SK-N-SH (cell line): ENCODE measurements around the gene UMODL1. TPM values are rescaled to one million over a fixed set of nuclear protein-coding genes. Genes with fewer than 3 reads are reported as not detected.
A peak's percentile ranks its signal among the peaks of the same experiment; 100 is the strongest.

Experiments used
- CTCF ChIA-PET: fragments of 300-600, 350-600 bp; formaldehyde crosslinking; extraction: SDS; loops from one replicate; lab custom pipeline; 2021; lab: Yijun Ruan, JAX
- POLR2A ChIA-PET: fragments of 350-600 bp; sonication (Branson Sonifier 250); formaldehyde crosslinking; extraction: SDS; loops from one replicate; lab custom pipeline; 2020; ENCODE audit warnings: antibody characterized with exemption, inconsistent platforms; lab: Yijun Ruan, JAX
- DNase-seq: peaks from one replicate; pipeline ENCODE4 v3.0.0; 2012
- H2AFZ ChIP-seq: fragments of 200-600 bp; sonication (generic); 2 replicates; pipeline ENCODE4 v1.8.1; 2016; ENCODE audit warnings: antibody characterized with exemption, mild to moderate bottlenecking, low read depth
- H3F3A ChIP-seq: fragments of 200-600 bp; sonication (generic); replicated peaks from 2 replicates; pipeline ENCODE3; 2016; ENCODE audit warnings: antibody characterized with exemption, mild to moderate bottlenecking; ENCODE audit not compliant: insufficient read depth
- H3K27ac ChIP-seq, 2 experiments: fragments of 200-500 bp in 1 of 2; fragments of 200-600 bp in 1 of 2; sonication (Bioruptor generic) in 1 of 2; sonication (generic), shearing (Covaris generic) in 1 of 2; 2 replicates each; pipeline versions ENCODE4 v1.5.1 to v1.6.1; 2014 to 2016; ENCODE audit warnings: low read depth in 2 of 2, inconsistent platforms in 1 of 2, low read length in 1 of 2, mild to moderate bottlenecking in 1 of 2, mixed read lengths in 1 of 2
- H3K27me3 ChIP-seq: fragments of 200-600 bp; sonication (generic), shearing (Covaris generic); 2 replicates; pipeline ENCODE4 v1.6.1; 2016; ENCODE audit warnings: mixed run types; ENCODE audit not compliant: insufficient read depth
- H3K36me3 ChIP-seq, 2 experiments: fragments of 200-500 bp in 1 of 2; fragments of 200-600 bp in 1 of 2; sonication (Bioruptor generic) in 1 of 2; sonication (generic) in 1 of 2; replicated peaks in 1 of 2; 2 replicates each; pipeline versions ENCODE3 to v1.5.1; 2014 to 2016; ENCODE audit warnings: low read length in 1 of 2, mild to moderate bottlenecking in 1 of 2; ENCODE audit not compliant: insufficient read depth in 2 of 2, control insufficient read depth in 1 of 2
- H3K4me1 ChIP-seq, 2 experiments: fragments of 200-500 bp in 1 of 2; fragments of 200-600 bp in 1 of 2; sonication (Bioruptor generic) in 1 of 2; sonication (generic), shearing (Covaris generic) in 1 of 2; 2 replicates each; pipeline versions ENCODE4 v1.5.1 to v1.6.1; 2014 to 2016; ENCODE audit warnings: low read depth in 1 of 2, low read length in 1 of 2, mixed run types in 1 of 2; ENCODE audit not compliant: insufficient read depth in 2 of 2, control insufficient read depth in 1 of 2
- H3K4me2 ChIP-seq: fragments of 200-600 bp; sonication (generic), shearing (Covaris generic); 2 replicates; pipeline ENCODE4 v1.6.1; 2017; ENCODE audit warnings: mixed run types
- H3K4me3 ChIP-seq, 2 experiments: fragments of 200-500 bp in 1 of 2; fragments of 200-600 bp in 1 of 2; sonication (Bioruptor generic) in 1 of 2; sonication (generic), shearing (Covaris generic) in 1 of 2; 2 replicates each; pipeline versions ENCODE4 v1.5.1 to v1.8.1; 2014 to 2016; ENCODE audit warnings: low read depth in 2 of 2, inconsistent platforms in 1 of 2, low read length in 1 of 2, mild to moderate bottlenecking in 1 of 2, mixed read lengths in 1 of 2, moderate library complexity in 1 of 2
- H3K79me2 ChIP-seq: fragments of 200-600 bp; sonication (generic); 2 replicates; pipeline ENCODE4 v1.8.1; 2017; ENCODE audit warnings: mild to moderate bottlenecking; ENCODE audit not compliant: insufficient read depth
- H3K9ac ChIP-seq: fragments of 200-600 bp; sonication (generic); 2 replicates; pipeline ENCODE4 v1.6.1; 2017; ENCODE audit warnings: mixed run types
- H3K9me2 ChIP-seq: fragments of 200-600 bp; sonication (generic); 2 replicates; pipeline ENCODE4 v1.6.1; 2017; ENCODE audit warnings: mixed run types
- H3K9me3 ChIP-seq: fragments of 200-600 bp; sonication (generic); 2 replicates; pipeline ENCODE4 v1.6.1; 2017; ENCODE audit warnings: mixed run types, mild to moderate bottlenecking, moderate library complexity
- H4K20me1 ChIP-seq: fragments of 200-600 bp; sonication (generic); 2 replicates; pipeline ENCODE4 v1.6.1; 2017; ENCODE audit warnings: mild to moderate bottlenecking, mixed run types; ENCODE audit not compliant: insufficient read depth
- CHD2 ChIP-seq: fragments of 150-350 bp; IDR thresholded peaks from 2 replicates; pipeline ENCODE4 v1.6.1; 2018; ENCODE audit warnings: low read length; ENCODE audit not compliant: partially characterized antibody
- FOXJ3 ChIP-seq: sonication (generic); formaldehyde crosslinking; IDR thresholded peaks from 2 replicates; pipeline ENCODE4 v1.5.1; 2020; ENCODE audit warnings: mild to moderate bottlenecking, missing genetic modification reagents
- GATA2 ChIP-seq: sonication (generic); formaldehyde crosslinking; IDR thresholded peaks from 2 replicates; pipeline ENCODE4 v1.5.0; 2020; ENCODE audit warnings: mild to moderate bottlenecking, missing genetic modification reagents
- MEF2A ChIP-seq: IDR thresholded peaks from 2 replicates; pipeline ENCODE4 v1.4.0; 2012; ENCODE audit warnings: low read depth, borderline replicate concordance
- NFIC ChIP-seq: IDR thresholded peaks from 2 replicates; pipeline ENCODE4 v1.4.0; 2012; ENCODE audit warnings: borderline replicate concordance
- RXRA ChIP-seq: IDR thresholded peaks from 2 replicates; pipeline ENCODE4 v1.4.0; 2012; ENCODE audit warnings: low read depth, mild to moderate bottlenecking, borderline replicate concordance
- TEAD4 ChIP-seq: IDR thresholded peaks from 2 replicates; pipeline ENCODE4 v1.4.0; 2012; ENCODE audit warnings: mild to moderate bottlenecking, borderline replicate concordance; ENCODE audit not compliant: insufficient read depth
- YY1 ChIP-seq: IDR thresholded peaks from 2 replicates; pipeline ENCODE4 v1.4.0; 2012; ENCODE audit warnings: low read depth, mild to moderate bottlenecking
- WGBS: methylation state at CpG from one replicate; pipeline ENCODE4 v1.1.6; 2017; ENCODE audit warnings: low lambda C conversion rate; 5-methylcytosine and 5-hydroxymethylcytosine counted together
- polyA plus RNA-seq, 3 experiments: library from polyadenylated mRNA; depleted of rRNA; stranded (reverse); fragments of >200 nt; gene quantifications; 2 replicates each; pipeline ENCODE4 v1.2.3, GENCODE V29; 2012
- TF ChIP-seq, protein P1 (sequence below): IDR thresholded peaks from 2 replicates; pipeline ENCODE4 v1.6.1; 2012; ENCODE audit warnings: mild to moderate bottlenecking, low read depth, low read length, moderate library complexity

UMODL1 gene
- polyA plus RNA-seq, 1 of the 3 experiments (the other 2 are of a cell fraction) = not detected

DNA sequence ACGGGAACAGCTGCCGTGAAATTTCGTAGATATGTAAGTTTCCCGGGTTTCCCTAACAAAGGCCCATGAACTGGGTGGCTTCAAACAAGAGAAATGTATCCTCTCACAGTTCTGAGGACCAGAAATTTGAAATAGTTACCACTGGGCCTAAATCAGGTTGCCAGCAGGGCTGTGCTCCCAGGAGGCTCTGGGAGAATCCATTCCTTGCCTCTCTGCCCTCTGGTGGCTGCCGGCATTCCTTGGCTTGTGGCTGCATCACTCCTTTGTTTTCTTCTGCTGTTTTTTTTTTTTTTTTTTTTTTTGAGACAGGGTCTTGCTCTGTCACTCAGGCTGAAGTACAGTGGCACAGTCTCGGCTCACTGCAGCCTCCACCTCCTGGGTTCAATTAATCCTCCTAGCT lies 23.7 kb downstream of the UMODL1 start:
- H2AFZ ChIP-seq = no peak overlapping the region
- H3K36me3 ChIP-seq = no peaks in the 10 kb centered on the region
- no peak overlapping the region for H3K4me2 ChIP-seq
- H3K9me3 ChIP-seq = no peaks in the 10 kb centered on the region
- ChIA-PET CTCF (interaction anchor here (1.9 to 2.3 kb wide), 2 partner anchors 13 to 22 kb away, joined by 8 to 9 read pairs; no protein-coding TSS in a partner anchor), POLR2A (no interaction called here)
- H3F3A ChIP-seq = peaks cover 7% of the 10 kb centered on the region
- TF ChIP-seq CHD2 (no peak), NFIC (no peak), YY1 (no peak), TEAD4 (no peak), RXRA (no peak)
- TF ChIP-seq, protein P1, sequence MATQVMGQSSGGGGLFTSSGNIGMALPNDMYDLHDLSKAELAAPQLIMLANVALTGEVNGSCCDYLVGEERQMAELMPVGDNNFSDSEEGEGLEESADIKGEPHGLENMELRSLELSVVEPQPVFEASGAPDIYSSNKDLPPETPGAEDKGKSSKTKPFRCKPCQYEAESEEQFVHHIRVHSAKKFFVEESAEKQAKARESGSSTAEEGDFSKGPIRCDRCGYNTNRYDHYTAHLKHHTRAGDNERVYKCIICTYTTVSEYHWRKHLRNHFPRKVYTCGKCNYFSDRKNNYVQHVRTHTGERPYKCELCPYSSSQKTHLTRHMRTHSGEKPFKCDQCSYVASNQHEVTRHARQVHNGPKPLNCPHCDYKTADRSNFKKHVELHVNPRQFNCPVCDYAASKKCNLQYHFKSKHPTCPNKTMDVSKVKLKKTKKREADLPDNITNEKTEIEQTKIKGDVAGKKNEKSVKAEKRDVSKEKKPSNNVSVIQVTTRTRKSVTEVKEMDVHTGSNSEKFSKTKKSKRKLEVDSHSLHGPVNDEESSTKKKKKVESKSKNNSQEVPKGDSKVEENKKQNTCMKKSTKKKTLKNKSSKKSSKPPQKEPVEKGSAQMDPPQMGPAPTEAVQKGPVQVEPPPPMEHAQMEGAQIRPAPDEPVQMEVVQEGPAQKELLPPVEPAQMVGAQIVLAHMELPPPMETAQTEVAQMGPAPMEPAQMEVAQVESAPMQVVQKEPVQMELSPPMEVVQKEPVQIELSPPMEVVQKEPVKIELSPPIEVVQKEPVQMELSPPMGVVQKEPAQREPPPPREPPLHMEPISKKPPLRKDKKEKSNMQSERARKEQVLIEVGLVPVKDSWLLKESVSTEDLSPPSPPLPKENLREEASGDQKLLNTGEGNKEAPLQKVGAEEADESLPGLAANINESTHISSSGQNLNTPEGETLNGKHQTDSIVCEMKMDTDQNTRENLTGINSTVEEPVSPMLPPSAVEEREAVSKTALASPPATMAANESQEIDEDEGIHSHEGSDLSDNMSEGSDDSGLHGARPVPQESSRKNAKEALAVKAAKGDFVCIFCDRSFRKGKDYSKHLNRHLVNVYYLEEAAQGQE = no peak
- no peaks in the 10 kb centered on the region for H3K27me3 ChIP-seq
- H3K9me2 ChIP-seq = no peaks in the 10 kb centered on the region
- H4K20me1 ChIP-seq = no peaks in the 10 kb centered on the region
- H3K9ac ChIP-seq = no peak overlapping the region
- no peak overlapping the region for H3K4me3 ChIP-seq
- H3K79me2 ChIP-seq = no peaks in the 10 kb centered on the region
- DNase-seq = no peak
- WGBS = 95% methylated on average over 6 of the region's 6 CpGs
- peak overlapping the region in 1 of 2 experiments; percentile 49; a peak in 1 of 4 replicates for H3K27ac ChIP-seq
- peaks cover 0 to 8% of the 10 kb centered on the region in 2 experiments; a peak in 2 of 4 replicates for H3K4me1 ChIP-seq

DNA sequence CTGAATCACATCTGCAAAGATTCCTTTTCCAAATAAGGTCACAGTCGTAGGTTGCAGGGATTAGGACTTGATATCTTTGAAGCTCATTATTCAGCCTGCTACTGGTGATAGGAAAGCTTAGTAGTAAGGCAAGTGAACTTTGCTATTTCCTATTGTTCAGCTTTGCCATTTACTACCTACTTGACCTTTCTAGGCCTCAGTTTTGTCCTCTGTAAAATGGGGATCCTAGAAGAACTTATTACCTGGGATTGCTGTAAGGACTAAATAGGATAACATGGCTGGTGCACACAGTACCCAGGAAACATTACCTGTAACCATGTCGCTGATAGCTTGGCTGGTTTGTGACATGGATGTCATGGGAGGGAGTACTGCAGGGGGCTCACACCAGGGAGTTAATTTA lies 24.5 kb downstream of the UMODL1 start:
- no peak overlapping the region for H3K4me3 ChIP-seq
- peaks cover 7% of the 10 kb centered on the region for H3F3A ChIP-seq
- TF ChIP-seq RXRA (no peak), GATA2 (CRISPR knock-in tag) (no peak), MEF2A (no peak), FOXJ3 (no peak)
- ChIA-PET CTCF (interaction anchor here (0.6 to 2.3 kb wide), 4 partner anchors 9 to 126 kb away, joined by 3 to 9 read pairs (median 6); no protein-coding TSS in a partner anchor), POLR2A (no interaction called here)
- peaks cover 0 to 8% of the 10 kb centered on the region in 2 experiments; a peak in 2 of 4 replicates for H3K4me1 ChIP-seq
- H3K27me3 ChIP-seq = no peaks in the 10 kb centered on the region
- no peak overlapping the region for H3K27ac ChIP-seq
- H3K9me3 ChIP-seq = no peaks in the 10 kb centered on the region
- H3K79me2 ChIP-seq = no peaks in the 10 kb centered on the region
- H4K20me1 ChIP-seq = no peaks in the 10 kb centered on the region
- H3K4me2 ChIP-seq = no peak overlapping the region
- no peak overlapping the region for H2AFZ ChIP-seq
- no peaks in the 10 kb centered on the region for H3K36me3 ChIP-seq
- DNase-seq = no peak
- no peak overlapping the region for H3K9ac ChIP-seq
- WGBS = 94% methylated on average over 2 of the region's 2 CpGs
- H3K9me2 ChIP-seq = no peaks in the 10 kb centered on the region
